ENCODE measurements around the gene PACSIN2.
"Not testable (repeated sequence)": the region's sequence is repeated elsewhere in the genome, so short reads cannot be mapped to it uniquely, and the experiment has no call there.

PACSIN2 gene

DNA sequence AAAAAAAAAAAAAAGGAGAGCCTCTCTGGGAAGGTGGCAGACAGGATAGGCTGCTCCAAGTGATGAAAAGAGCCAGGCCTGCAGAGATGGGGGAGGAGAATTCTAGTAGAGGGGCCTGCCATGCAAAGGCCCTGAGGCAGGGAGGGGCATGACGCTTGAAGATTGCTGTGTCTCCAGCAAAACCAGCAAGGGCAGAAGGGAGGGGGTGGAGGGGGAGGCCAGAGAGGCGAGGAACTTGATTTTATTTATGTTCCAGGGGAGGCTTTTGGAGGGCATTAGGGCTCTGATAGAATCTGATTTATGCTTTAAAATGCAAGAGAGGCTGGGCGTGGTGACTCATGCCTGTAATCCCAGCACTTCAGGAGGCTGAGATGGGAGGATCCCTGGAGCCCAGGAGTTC, 16.7 kb upstream of the PACSIN2 start:
- no peaks in the 10 kb centered on the region for H3K79me2 ChIP-seq (ENCODE audit: insufficient read depth, low read length)
- H3K27me3 ChIP-seq (ENCODE audit: low read length): no peaks in the 10 kb centered on the region
- no peaks in the 10 kb centered on the region for H3K36me3 ChIP-seq (ENCODE audit: low read length)
- no peak overlapping the region for H3K4me2 ChIP-seq (ENCODE audit: low read depth, low read length, poor library complexity, severe bottlenecking)
- no peaks in the 10 kb centered on the region for H3F3A ChIP-seq (ENCODE audit: insufficient read depth)
- no peak overlapping the region for H2AFZ ChIP-seq (ENCODE audit: low read depth, low read length, severe bottlenecking)
- H3K4me3 ChIP-seq (ENCODE audit: insufficient read depth, low read length, poor library complexity, severe bottlenecking): no peak overlapping the region
- no peak overlapping the region for H3K27ac ChIP-seq (ENCODE audit: low read depth, low read length)
- no peaks in the 10 kb centered on the region for H3K9me2 ChIP-seq (replicated peaks; ENCODE audit: insufficient read depth, low read length)
- no peaks in the 10 kb centered on the region for H3K9me3 ChIP-seq (ENCODE audit: insufficient read depth, low read length)
- TF ChIP-seq, protein P1, sequence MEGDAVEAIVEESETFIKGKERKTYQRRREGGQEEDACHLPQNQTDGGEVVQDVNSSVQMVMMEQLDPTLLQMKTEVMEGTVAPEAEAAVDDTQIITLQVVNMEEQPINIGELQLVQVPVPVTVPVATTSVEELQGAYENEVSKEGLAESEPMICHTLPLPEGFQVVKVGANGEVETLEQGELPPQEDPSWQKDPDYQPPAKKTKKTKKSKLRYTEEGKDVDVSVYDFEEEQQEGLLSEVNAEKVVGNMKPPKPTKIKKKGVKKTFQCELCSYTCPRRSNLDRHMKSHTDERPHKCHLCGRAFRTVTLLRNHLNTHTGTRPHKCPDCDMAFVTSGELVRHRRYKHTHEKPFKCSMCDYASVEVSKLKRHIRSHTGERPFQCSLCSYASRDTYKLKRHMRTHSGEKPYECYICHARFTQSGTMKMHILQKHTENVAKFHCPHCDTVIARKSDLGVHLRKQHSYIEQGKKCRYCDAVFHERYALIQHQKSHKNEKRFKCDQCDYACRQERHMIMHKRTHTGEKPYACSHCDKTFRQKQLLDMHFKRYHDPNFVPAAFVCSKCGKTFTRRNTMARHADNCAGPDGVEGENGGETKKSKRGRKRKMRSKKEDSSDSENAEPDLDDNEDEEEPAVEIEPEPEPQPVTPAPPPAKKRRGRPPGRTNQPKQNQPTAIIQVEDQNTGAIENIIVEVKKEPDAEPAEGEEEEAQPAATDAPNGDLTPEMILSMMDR (IDR thresholded peaks at IDR 0.05; ENCODE audit: insufficient read depth, low read length, poor library complexity, severe bottlenecking): no peak
- no peak for TF ChIP-seq EZH2phosphoT487 (conservative IDR thresholded peaks at IDR 0.05; ENCODE audit: low read length)
- no peak overlapping the region for H3K9ac ChIP-seq (ENCODE audit: low read length)
- H4K20me1 ChIP-seq (ENCODE audit: low read depth, low read length): no peaks in the 10 kb centered on the region

DNA sequence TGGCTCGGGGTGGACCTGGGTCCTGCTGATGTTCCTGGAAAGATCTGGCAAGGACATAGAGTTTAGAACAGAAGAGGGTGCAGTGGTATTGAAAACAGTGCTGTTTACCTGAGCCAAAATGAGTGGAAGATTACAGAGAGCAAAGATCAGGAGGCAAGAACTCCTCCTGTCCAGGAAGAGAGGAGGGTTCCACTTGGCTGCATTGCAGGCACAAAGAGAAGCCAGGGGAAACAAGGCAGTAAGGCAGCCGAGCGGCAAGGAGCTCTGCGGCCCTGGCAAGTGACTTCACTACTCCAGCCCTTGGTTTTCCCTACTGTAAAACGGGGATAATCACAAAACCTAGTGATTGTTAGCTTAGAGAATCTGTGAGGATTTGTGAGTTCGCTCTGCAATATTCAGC, 3.7 kb upstream of the PACSIN2 start:
- no peaks in the 10 kb centered on the region for H4K20me1 ChIP-seq (ENCODE audit: low read depth, low read length)
- peaks cover 5% of the 10 kb centered on the region for H3K79me2 ChIP-seq (ENCODE audit: insufficient read depth, low read length)
- no peaks in the 10 kb centered on the region for H3K27me3 ChIP-seq (ENCODE audit: low read length)
- H3K27ac ChIP-seq (ENCODE audit: low read depth, low read length): no peak overlapping the region
- TF ChIP-seq EZH2phosphoT487 (conservative IDR thresholded peaks at IDR 0.05; ENCODE audit: low read length): no peak
- TF ChIP-seq, protein P1 (IDR thresholded peaks at IDR 0.05; ENCODE audit: insufficient read depth, low read length, poor library complexity, severe bottlenecking): no peak
- no peak overlapping the region for H3K4me3 ChIP-seq (ENCODE audit: insufficient read depth, low read length, poor library complexity, severe bottlenecking)
- H3K9ac ChIP-seq (ENCODE audit: low read length): no peak overlapping the region
- no peaks in the 10 kb centered on the region for H3K36me3 ChIP-seq (ENCODE audit: low read length)
- no peak overlapping the region for H3K4me2 ChIP-seq (ENCODE audit: low read depth, low read length, poor library complexity, severe bottlenecking)
- no peaks in the 10 kb centered on the region for H3F3A ChIP-seq (ENCODE audit: insufficient read depth)
- no peaks in the 10 kb centered on the region for H3K9me2 ChIP-seq (replicated peaks; ENCODE audit: insufficient read depth, low read length)
- no peak overlapping the region for H2AFZ ChIP-seq (ENCODE audit: low read depth, low read length, severe bottlenecking)
- H3K9me3 ChIP-seq (ENCODE audit: insufficient read depth, low read length): no peaks in the 10 kb centered on the region

DNA sequence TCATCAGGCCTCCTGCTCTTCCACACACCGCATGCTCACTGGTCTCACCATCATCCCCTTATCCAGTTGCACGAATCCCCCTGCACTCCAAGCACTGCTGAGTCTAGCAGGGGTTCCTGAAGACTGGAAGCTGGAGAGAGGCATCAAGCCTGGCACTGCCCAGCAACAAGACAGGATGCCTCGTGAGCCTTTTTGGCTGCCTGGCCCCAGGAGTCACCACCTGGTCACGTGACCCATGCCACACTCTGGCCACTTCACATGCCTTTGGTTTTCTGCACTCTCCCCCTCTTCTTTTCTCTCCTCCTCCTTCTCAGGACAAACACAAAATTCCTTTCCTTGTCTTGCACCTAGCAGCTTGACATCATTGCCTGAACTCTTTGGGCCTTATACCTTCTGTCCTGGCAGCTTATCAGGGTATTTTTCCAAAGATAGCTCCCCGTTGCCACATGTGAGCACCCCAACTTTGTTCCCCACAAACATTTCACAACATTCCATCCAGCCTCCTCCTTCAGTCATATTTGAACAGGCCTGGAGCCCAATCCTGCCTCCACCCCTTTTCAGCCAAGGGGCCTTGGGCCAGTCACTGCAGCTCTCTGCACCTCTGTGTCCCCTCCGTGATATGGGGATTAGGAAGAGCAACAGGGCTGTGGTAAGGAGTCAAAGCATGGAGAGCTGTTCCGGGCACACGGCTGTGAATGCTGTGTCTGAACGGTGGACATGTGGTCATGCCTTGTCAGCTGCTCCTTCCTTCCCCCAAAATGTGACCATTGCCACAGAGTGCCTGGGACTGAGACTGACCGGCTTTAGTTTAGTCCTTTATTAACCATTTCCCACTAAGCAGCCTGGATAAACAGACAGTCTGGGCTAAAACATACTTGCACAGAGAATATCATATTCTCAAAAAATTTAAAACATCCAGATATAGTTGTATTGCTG, 2.8 kb upstream of the PACSIN2 start:
- no peak overlapping the region for H2AFZ ChIP-seq (ENCODE audit: low read depth, low read length, severe bottlenecking)
- H3K9ac ChIP-seq (ENCODE audit: low read length): no peak overlapping the region
- no peak overlapping the region for H3K27ac ChIP-seq (ENCODE audit: low read depth, low read length)

DNA sequence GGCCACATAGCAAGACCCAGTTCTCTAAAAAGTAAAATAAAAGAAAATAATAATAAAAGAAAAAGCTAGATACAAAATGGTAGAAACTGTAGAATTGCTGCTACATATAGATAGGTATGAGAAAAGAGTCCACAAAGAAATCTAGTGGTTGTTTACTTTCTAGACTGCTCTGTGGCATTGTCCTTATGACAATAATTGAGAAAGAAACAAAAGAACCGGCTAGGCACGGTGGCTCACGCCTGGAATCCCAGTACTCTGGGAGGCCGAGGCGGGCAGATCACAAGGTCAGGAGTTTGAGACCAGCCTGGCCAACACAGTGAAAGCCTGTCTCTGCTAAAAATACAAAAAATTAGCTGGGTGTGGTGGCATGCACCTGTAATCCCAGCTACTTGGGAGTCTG, 1.2 kb upstream of the PACSIN2 start:
- H3K27ac ChIP-seq (ENCODE audit: low read depth, low read length); H3K4me3 ChIP-seq (ENCODE audit: insufficient read depth, low read length, poor library complexity, severe bottlenecking); H3K9me3 ChIP-seq (ENCODE audit: insufficient read depth, low read length); H3K9ac ChIP-seq (ENCODE audit: low read length); H3K36me3 ChIP-seq (ENCODE audit: low read length); H2AFZ ChIP-seq (ENCODE audit: low read depth, low read length, severe bottlenecking); H4K20me1 ChIP-seq (ENCODE audit: low read depth, low read length); H3F3A ChIP-seq (ENCODE audit: insufficient read depth); H3K9me2 ChIP-seq (replicated peaks; ENCODE audit: insufficient read depth, low read length); H3K27me3 ChIP-seq (ENCODE audit: low read length): not testable (repeated sequence)
- H3K79me2 ChIP-seq (ENCODE audit: insufficient read depth, low read length): peaks cover 21% of the 10 kb centered on the region
- peak overlapping the region; percentile 98 for H3K4me2 ChIP-seq (ENCODE audit: low read depth, low read length, poor library complexity, severe bottlenecking)

More for the DNA sequence above, 2.8 kb upstream of the PACSIN2 start:
- no peaks in the 10 kb centered on the region for H3F3A ChIP-seq (ENCODE audit: insufficient read depth)
- TF ChIP-seq, protein P1 (IDR thresholded peaks at IDR 0.05; ENCODE audit: insufficient read depth, low read length, poor library complexity, severe bottlenecking): no peak
- no peak for TF ChIP-seq EZH2phosphoT487 (conservative IDR thresholded peaks at IDR 0.05; ENCODE audit: low read length)
- no peak overlapping the region for H3K4me3 ChIP-seq (ENCODE audit: insufficient read depth, low read length, poor library complexity, severe bottlenecking)
- H3K9me2 ChIP-seq (replicated peaks; ENCODE audit: insufficient read depth, low read length): no peaks in the 10 kb centered on the region
- no peak overlapping the region for H3K4me2 ChIP-seq (ENCODE audit: low read depth, low read length, poor library complexity, severe bottlenecking)
- H3K79me2 ChIP-seq (ENCODE audit: insufficient read depth, low read length): peaks cover 12% of the 10 kb centered on the region
- H3K36me3 ChIP-seq (ENCODE audit: low read length): no peaks in the 10 kb centered on the region
- no peaks in the 10 kb centered on the region for H3K9me3 ChIP-seq (ENCODE audit: insufficient read depth, low read length)
- 0 out of 2 replicates have a peak, but pooled peaks cover 5% of the 10 kb centered on the region for H4K20me1 ChIP-seq (ENCODE audit: low read depth, low read length)
- no peaks in the 10 kb centered on the region for H3K27me3 ChIP-seq (ENCODE audit: low read length)
